Measurements from ENCODE around the gene PSMA7. TPM values are rescaled to one million over a fixed set of nuclear protein-coding genes. Genes with fewer than 3 reads are reported as not detected.

PSMA7 gene
- total and polyA plus RNA-seq, 2 of the 8 experiments (the other 6 are each of a cell fraction or from before 2014, with no cell fraction given): 361 to 648 TPM

GRCh38 chr20:62127799-62128198 lies 15.4 kb downstream of the PSMA7 start:
- Histone ChIP-seq H4K8ac (ENCODE audit: extremely low read depth, insufficient read depth, low read length) (no peak overlapping the region), H2BK5ac (ENCODE audit: low read depth, low read length) (no peak overlapping the region), H2AFZ (ENCODE audit: low read length) (no peak overlapping the region), H3K27me3 (replicated peaks in 1 of 4; ENCODE audit: control insufficient read depth in 3 of 4, extremely low read depth in 1 of 4, insufficient read depth in 3 of 4, low read length in 3 of 4) (no peaks in the 10 kb centered on the region), H3K14ac (ENCODE audit: insufficient read length) (no peak overlapping the region), H4K20me1 (replicated peaks in 1 of 2; ENCODE audit: control insufficient read depth in 1 of 2, insufficient read depth in 2 of 2, low read length in 2 of 2) (peaks cover 38 to 48% of the 10 kb centered on the region in 2 experiments), H3K36me3 (ENCODE audit: control insufficient read depth in 2 of 4, insufficient read depth in 4 of 4, low read length in 3 of 4) (peaks cover 49 to 86% (median 72%) of the 10 kb centered on the region in 4 experiments), H3K79me1 (ENCODE audit: low read depth, low read length) (peaks cover 18% of the 10 kb centered on the region), H3K4me3 (ENCODE audit: extremely low read depth in 1 of 4, insufficient read depth in 2 of 4, low read depth in 3 of 4, low read length in 4 of 4) (no peak overlapping the region), H2BK120ac (replicated peaks; ENCODE audit: low read depth, low read length) (no peak overlapping the region), H3K23ac (ENCODE audit: insufficient read length) (no peak overlapping the region), H3K79me2 (ENCODE audit: control insufficient read depth in 1 of 2, insufficient read depth in 2 of 2, low read length in 2 of 2) (peaks cover 13 to 42% of the 10 kb centered on the region in 2 experiments), H4K5ac (ENCODE audit: insufficient read length, low read depth, low read length) (no peak overlapping the region), H3K27ac (ENCODE audit: low read depth, low read length) (no peak overlapping the region), H3K4me2 (ENCODE audit: insufficient read depth in 1 of 2, low read depth in 2 of 2, low read length in 2 of 2) (no peak overlapping the region), H3K18ac (ENCODE audit: extremely low read depth, low read length) (no peak overlapping the region), H2BK20ac (ENCODE audit: low read length) (no peak overlapping the region), H3K4ac (replicated peaks; ENCODE audit: insufficient read length, low read depth, low read length) (no peak overlapping the region), H3K4me1 (replicated peaks in 1 of 4; ENCODE audit: control insufficient read depth in 3 of 4, insufficient read depth in 4 of 4, low read length in 3 of 4) (peaks cover 0 to 10% (median 5%) of the 10 kb centered on the region in 4 experiments; a peak in 5 of 7 replicates), H3K23me2 (ENCODE audit: low read depth, low read length) (peaks cover 3% of the 10 kb centered on the region; the same call in 1 of the 2 replicates), H3K9ac (replicated peaks in 1 of 4; ENCODE audit: extremely low read depth in 1 of 4, low read depth in 3 of 4, low read length in 3 of 4) (no peak overlapping the region), H2BK15ac (ENCODE audit: low read length) (no peak overlapping the region), H2AK5ac (ENCODE audit: low read depth, low read length) (no peak overlapping the region), H4K91ac (replicated peaks; ENCODE audit: insufficient read length, low read length) (no peak overlapping the region), H3K56ac (replicated peaks; ENCODE audit: insufficient read length, low read depth, low read length) (no peak overlapping the region), H3K9me3 (ENCODE audit: insufficient read depth in 2 of 2, low read depth in 1 of 2, low read length in 1 of 2) (no peaks in the 10 kb centered on the region), H2BK12ac (ENCODE audit: low read depth, low read length) (no peak overlapping the region)
- DNase-seq (ENCODE audit: low read depth in 1 of 2, low spot score in 2 of 2) (no peak), FAIRE-seq (no peak)
- ChIA-PET CTCF (ENCODE audit: partially characterized antibody) (interaction anchor here (1.2 to 6.6 kb wide), 5 partner anchors 9 to 117 kb away, joined by 3 to 57 read pairs (median 5); no protein-coding TSS in a partner anchor), POLR2A (ENCODE audit: partially characterized antibody) (interaction anchor here (0.8 to 12.2 kb wide), 6 partner anchors 7 to 123 kb away, joined by 3 to 125 read pairs (median 33); partner anchors contain the start of gene TAF4)
- TF ChIP-seq KDM5A (IDR thresholded peaks at IDR 0.05; ENCODE audit: low read length) (no peak), ZNF274 (IDR thresholded peaks at IDR 0.05; ENCODE audit: borderline replicate concordance, extremely low read depth, low read length) (no peak), RBBP5 (IDR thresholded peaks at IDR 0.05; ENCODE audit: borderline replicate concordance, low read depth, low read length) (no peak), POU5F1 (IDR thresholded peaks at IDR 0.05; ENCODE audit: low read depth, low read length) (no peak), ASH2L (IDR thresholded peaks at IDR 0.05; ENCODE audit: low read length) (no peak), ATF3 (IDR thresholded peaks at IDR 0.05; ENCODE audit: insufficient read depth, low read depth, low read length) (no peak), BRCA1 (IDR thresholded peaks at IDR 0.05; ENCODE audit: low read depth, low read length) (no peak), BCL11A (IDR thresholded peaks at IDR 0.05; ENCODE audit: low read depth in 2 of 2, low read length in 2 of 2) (no peak), CEBPB (IDR thresholded peaks at IDR 0.05; ENCODE audit: low read depth, low read length) (no peak), POLR2AphosphoS5 (IDR thresholded peaks at IDR 0.05; ENCODE audit: low read depth, low read length) (no peak)
- TF ChIP-seq, protein P1, sequence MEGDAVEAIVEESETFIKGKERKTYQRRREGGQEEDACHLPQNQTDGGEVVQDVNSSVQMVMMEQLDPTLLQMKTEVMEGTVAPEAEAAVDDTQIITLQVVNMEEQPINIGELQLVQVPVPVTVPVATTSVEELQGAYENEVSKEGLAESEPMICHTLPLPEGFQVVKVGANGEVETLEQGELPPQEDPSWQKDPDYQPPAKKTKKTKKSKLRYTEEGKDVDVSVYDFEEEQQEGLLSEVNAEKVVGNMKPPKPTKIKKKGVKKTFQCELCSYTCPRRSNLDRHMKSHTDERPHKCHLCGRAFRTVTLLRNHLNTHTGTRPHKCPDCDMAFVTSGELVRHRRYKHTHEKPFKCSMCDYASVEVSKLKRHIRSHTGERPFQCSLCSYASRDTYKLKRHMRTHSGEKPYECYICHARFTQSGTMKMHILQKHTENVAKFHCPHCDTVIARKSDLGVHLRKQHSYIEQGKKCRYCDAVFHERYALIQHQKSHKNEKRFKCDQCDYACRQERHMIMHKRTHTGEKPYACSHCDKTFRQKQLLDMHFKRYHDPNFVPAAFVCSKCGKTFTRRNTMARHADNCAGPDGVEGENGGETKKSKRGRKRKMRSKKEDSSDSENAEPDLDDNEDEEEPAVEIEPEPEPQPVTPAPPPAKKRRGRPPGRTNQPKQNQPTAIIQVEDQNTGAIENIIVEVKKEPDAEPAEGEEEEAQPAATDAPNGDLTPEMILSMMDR (IDR thresholded peaks at IDR 0.05; ENCODE audit: control extremely low read depth in 1 of 3, insufficient read depth in 1 of 3, low read depth in 1 of 3, low read length in 3 of 3): no peak
- 95% methylated on average over 6 of the region's 6 CpGs; no CpG with 5 or more reads in 1 of the 2 experiments for WGBS, 2 experiments (ENCODE audit: extremely low coverage in 1 of 2, insufficient coverage in 1 of 2, insufficient read length in 1 of 2, insufficient replicate concordance in 2 of 2, low coverage in 1 of 2, low lambda C conversion rate in 2 of 2, missing lambda C conversion rate in 1 of 2)
